ENCODE data around the gene SLC12A7.

GRCh38 chr5:1057485-1058082 lies 54.3 kb downstream of the SLC12A7 start:
- TF ChIP-seq CTCF (conservative IDR thresholded peaks at IDR 0.05; ENCODE audit: low read length), result no peak
- no peak for TF ChIP-seq EZH2phosphoT487 (IDR thresholded peaks at IDR 0.05; ENCODE audit: borderline replicate concordance, low read depth, low read length)
